Pancreas (tissue), 10 donors: ENCODE data around the gene FERMT1. TPM values are rescaled to one million over a fixed set of nuclear protein-coding genes. Genes with fewer than 3 reads are reported as not detected.
A peak's percentile ranks its signal among the peaks of the same experiment; 100 is the strongest.

ENCODE experiments used
- ATAC-seq, 4 donors: fragments of 200-7000 bp; cut with Tn5 transposase; one replicate each; pipeline versions ENCODE4 v1.8.0 to v1.9.1; 2020; ENCODE audit warnings: mild to moderate bottlenecking in 4 of 4, moderate library complexity in 4 of 4
- DNase-seq, 6 donors: peaks; one replicate each; pipeline ENCODE4 v3.0.0-alpha.2; 2020
- FAIRE-seq: peaks from 2 replicates; lab custom pipeline; 2012; peaks lifted over from hg19 to GRCh38; lab: Jason Lieb, UNC
- H3K27ac ChIP-seq, 4 donors: fragments of 200-600 bp; sonication (generic); 1 replicate in 3 of 4; 2 replicates in 1 of 4; pipeline versions ENCODE4 v1.5.0 to v1.8.0; 2020
- H3K27me3 ChIP-seq, 4 donors: fragments of 200-600 bp; one replicate each; pipeline ENCODE4 v1.8.0; 2021
- H3K36me3 ChIP-seq, 3 donors: fragments of 200-600 bp; sonication (generic) in 1 of 3; one replicate each; pipeline versions ENCODE4 v1.5.0 to v1.8.0; 2020 to 2021
- H3K4me1 ChIP-seq, 3 donors: fragments of 200-600 bp; one replicate each; pipeline ENCODE4 v1.8.0; 2021
- H3K4me3 ChIP-seq, 4 donors: fragments of 200-600 bp; sonication (generic) in 2 of 4; one replicate each; pipeline versions ENCODE4 v1.5.0 to v1.8.0; 2020 to 2021
- H3K9me3 ChIP-seq, 4 donors: fragments of 200-600 bp; one replicate each; pipeline ENCODE4 v1.8.0; 2021
- WGBS, 2 donors: extraction: QIAGEN DNeasy Blood & Tissue Kit; methylation state at CpG; one replicate each; pipeline ENCODE4 v1.1.7; 2013; 5-methylcytosine and 5-hydroxymethylcytosine counted together
- intact Hi-C, 3 donors: fragments of 100-400 bp; cut with DNase I; formaldehyde crosslinking; loops; one replicate each; pipeline versions ENCODE4 v1.11.1 to v1.14.2; 2022
- polyA plus RNA-seq, 2 donors: library from polyadenylated mRNA; stranded (reverse); fragments of 200-250 nt; gene quantifications; one replicate each; pipeline ENCODE4 v1.2.3, GENCODE V29; 2013
- total RNA-seq, 6 donors: library from RNA; stranded (reverse); fragmentation: NEBNext Ultra II Directional in 4 of 6; extraction: Animal tissue kit (Norgen Biotek cat#: 25700) in 4 of 6; gene quantifications; one replicate each; pipeline versions ENCODE4 v1.2.1 to v1.2.4, GENCODE V29; 2021 to 2023
- TF ChIP-seq, protein P1 (sequence below), 4 donors: fragments of 200-600 bp; sonication (generic) in 3 of 4; IDR thresholded peaks; one replicate each; pipeline versions ENCODE4 v1.5.0 to v1.8.0; 2021; ENCODE audit warnings: antibody characterized with exemption in 4 of 4
- donor health status: healthy with polysubstance abuse.
- donor health status: DM: no; HTN: no; CAD: no; lungs with moderate emphysema.
- donor health status: DM: no; HTN: no; CAD: no.
- donor health status: control.
- donor health status: control.
- donor health status: Bipolar disorder and iron deficiency.
- donor health status: DM: yes; HTN: yes; CAD: no.
- donor health status: DM: no; HTN: no; CAD: no.
- donor health status: DM: no; HTN: no; CAD: no.
- donor health status: DM: yes; HTN: yes; CAD: no.

FERMT1 gene
- total and polyA plus RNA-seq, 8 donors: 0.80 to 5.6 (median 2.3) TPM

DNA sequence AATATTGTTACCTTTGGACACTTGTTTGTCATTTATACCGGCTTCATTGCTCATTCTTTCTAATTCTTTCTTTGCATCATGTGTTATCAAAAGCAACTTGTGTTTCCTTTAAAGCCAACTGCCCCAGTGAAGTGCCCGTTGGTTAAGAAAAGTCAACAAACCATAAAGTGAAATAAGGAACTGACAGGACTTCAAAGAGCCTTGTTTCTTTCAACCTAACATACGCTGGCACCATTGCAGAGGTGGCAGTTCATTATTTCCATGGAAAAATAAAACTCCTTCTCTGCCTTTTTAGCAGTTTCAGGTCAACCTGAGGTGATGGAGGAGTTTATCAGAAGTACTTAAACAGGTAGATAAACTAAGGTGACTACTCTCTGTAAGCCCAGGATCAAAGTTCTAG, 28.8 kb downstream of the FERMT1 start:
- Histone ChIP-seq H3K4me1 (no peaks in the 10 kb centered on the region), H3K9me3 (no peaks in the 10 kb centered on the region), H3K27ac (no peak overlapping the region), H3K27me3 (no peaks in the 10 kb centered on the region), H3K4me3 (no peak overlapping the region), H3K36me3 (no peaks in the 10 kb centered on the region)
- DNase-seq: no peak
- TF ChIP-seq, protein P1, sequence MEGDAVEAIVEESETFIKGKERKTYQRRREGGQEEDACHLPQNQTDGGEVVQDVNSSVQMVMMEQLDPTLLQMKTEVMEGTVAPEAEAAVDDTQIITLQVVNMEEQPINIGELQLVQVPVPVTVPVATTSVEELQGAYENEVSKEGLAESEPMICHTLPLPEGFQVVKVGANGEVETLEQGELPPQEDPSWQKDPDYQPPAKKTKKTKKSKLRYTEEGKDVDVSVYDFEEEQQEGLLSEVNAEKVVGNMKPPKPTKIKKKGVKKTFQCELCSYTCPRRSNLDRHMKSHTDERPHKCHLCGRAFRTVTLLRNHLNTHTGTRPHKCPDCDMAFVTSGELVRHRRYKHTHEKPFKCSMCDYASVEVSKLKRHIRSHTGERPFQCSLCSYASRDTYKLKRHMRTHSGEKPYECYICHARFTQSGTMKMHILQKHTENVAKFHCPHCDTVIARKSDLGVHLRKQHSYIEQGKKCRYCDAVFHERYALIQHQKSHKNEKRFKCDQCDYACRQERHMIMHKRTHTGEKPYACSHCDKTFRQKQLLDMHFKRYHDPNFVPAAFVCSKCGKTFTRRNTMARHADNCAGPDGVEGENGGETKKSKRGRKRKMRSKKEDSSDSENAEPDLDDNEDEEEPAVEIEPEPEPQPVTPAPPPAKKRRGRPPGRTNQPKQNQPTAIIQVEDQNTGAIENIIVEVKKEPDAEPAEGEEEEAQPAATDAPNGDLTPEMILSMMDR (IDR thresholded peaks at IDR 0.05): no peak
- intact Hi-C loops: no loop called here
- WGBS, 2 donors: 71 to 72% methylated on average over 3 of the region's 3 CpGs
- no peak for ATAC-seq
- FAIRE-seq: peak; percentile 43

DNA sequence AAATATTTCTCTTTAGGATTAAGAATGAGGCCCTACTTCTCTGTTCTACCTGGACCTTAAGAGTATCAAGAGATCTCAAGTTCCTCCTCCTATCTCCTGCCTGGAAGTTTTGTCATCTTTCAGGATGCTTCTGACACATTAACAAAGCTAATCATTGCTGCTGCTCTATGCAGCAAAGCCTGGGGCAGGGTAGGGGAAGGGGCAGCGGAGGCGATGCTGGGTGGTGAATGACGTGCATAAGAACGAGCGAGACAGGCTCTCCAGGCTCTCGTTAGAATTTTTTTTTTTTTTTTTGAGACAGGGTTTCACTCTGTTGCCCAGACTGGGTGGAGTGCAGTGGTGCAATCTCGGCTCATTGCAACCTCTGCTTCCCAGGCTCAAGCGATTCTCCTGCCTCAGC, 31.2 kb downstream of the FERMT1 start:
- Histone ChIP-seq H3K27me3 (no peaks in the 10 kb centered on the region), H3K27ac (no peak overlapping the region), H3K4me3 (no peak overlapping the region), H3K4me1 (no peaks in the 10 kb centered on the region), H3K36me3 (no peaks in the 10 kb centered on the region), H3K9me3 (no peaks in the 10 kb centered on the region)
- intact Hi-C loops: no loop called here
- TF ChIP-seq, protein P1 (IDR thresholded peaks at IDR 0.05): no peak
- DNase-seq (no peak), FAIRE-seq (no peak), ATAC-seq (no peak)
- 74 to 92% methylated on average over 8 of the region's 8 CpGs for WGBS, 2 donors

DNA sequence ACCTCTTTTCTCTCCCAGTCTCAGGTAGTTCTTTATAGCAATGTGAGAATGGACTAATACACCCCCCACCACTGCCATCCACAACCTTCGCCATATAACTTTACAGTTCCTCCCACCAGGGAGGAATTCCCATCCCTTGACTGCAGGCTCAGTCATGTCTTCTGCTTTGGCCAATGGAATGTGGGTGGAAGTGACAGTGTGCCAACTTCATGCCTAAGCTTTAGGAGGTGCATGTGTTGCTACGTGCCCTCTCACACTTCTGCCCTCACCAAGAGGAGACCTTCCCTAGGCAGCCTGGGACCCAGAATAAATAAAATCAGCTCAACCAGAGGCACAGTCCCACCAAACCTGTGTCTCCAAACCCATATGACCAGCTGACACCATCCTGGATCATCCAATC, 36.0 kb downstream of the FERMT1 start:
- ATAC-seq (no peak), DNase-seq (no peak), FAIRE-seq (no peak)
- Histone ChIP-seq H3K4me3 (no peak overlapping the region), H3K27me3 (no peaks in the 10 kb centered on the region), H3K9me3 (no peaks in the 10 kb centered on the region), H3K4me1 (no peaks in the 10 kb centered on the region), H3K36me3 (no peaks in the 10 kb centered on the region), H3K27ac (no peak overlapping the region)
- 47 to 90% methylated on average over 2 of the region's 2 CpGs for WGBS, 2 donors
- TF ChIP-seq, protein P1 (IDR thresholded peaks at IDR 0.05): no peak
- intact Hi-C loops: no loop called here

DNA sequence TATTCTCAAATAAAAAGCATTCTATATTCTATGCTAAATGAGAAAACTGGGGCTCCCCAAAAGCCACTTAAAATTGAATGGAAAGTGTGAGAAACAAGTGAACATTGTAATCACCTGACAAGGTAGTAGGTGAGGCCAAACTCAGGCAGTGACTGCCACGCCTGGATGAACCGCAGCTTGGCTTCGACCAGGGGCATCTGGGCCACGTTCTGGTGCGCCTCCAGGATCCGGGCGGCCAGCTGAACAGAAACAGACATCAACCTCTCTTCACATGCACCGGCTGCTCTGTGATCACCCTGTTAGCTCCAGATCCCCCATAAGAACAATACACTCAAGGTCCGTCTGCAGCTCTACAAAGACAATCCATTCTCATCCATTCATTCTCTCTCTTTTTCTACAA, 38.9 kb downstream of the FERMT1 start:
- no peak overlapping the region for H3K27ac ChIP-seq
- no peak for FAIRE-seq
- H3K27me3 ChIP-seq: no peaks in the 10 kb centered on the region
- H3K9me3 ChIP-seq: no peaks in the 10 kb centered on the region
- no peak overlapping the region for H3K4me3 ChIP-seq
- 86 to 88% methylated on average over 9 of the region's 9 CpGs for WGBS, 2 donors
- intact Hi-C loops: no loop called here
- ATAC-seq: no peak
- no peaks in the 10 kb centered on the region for H3K36me3 ChIP-seq
- TF ChIP-seq, protein P1 (IDR thresholded peaks at IDR 0.05): no peak
- no peak for DNase-seq
- no peaks in the 10 kb centered on the region for H3K4me1 ChIP-seq

DNA sequence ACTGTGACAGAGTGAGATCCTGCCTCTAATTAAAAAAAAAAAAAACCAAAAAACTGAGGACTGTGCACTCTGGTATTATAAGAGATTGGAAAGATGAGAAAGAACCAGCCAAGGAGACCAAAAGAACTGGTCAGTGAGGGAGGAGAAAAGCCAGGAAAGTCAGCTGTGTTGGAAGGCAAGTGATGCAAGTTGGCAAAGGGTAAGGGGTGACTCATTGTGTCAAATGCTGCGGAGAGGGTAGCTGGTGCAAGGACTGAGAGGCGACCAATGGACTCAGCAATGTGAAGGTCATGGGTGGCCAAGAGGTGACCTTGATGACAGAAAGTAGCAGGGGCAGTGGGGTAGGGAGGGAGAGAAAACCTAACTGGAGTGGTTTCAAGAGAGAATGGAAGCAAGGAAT, 41.6 kb downstream of the FERMT1 start:
- Histone ChIP-seq H3K27me3 (no peaks in the 10 kb centered on the region), H3K27ac (no peak overlapping the region), H3K9me3 (no peaks in the 10 kb centered on the region), H3K4me1 (no peaks in the 10 kb centered on the region), H3K36me3 (no peaks in the 10 kb centered on the region), H3K4me3 (no peak overlapping the region)
- DNase-seq (peak in 1 of 6 donors; percentile 21), FAIRE-seq (no peak), ATAC-seq (no peak)
- TF ChIP-seq, protein P1 (IDR thresholded peaks at IDR 0.05): no peak
- 46 to 51% methylated on average over 2 of the region's 2 CpGs for WGBS, 2 donors
- intact Hi-C loops: no loop called here
